GM21723 (cell line): ENCODE data around the gene MEDAG.
"Not testable (repeated sequence)": the region's sequence is repeated elsewhere in the genome, so short reads cannot be mapped to it uniquely, and the experiment has no call there.

Experiments used
- ATAC-seq: cut with Tn5 transposase; IDR thresholded peaks from one replicate; pipeline ENCODE4 v1.9.1; 2021; ENCODE audit warnings: mild to moderate bottlenecking, moderate library complexity; ENCODE audit not compliant: unreplicated experiment

MEDAG gene

GRCh38 chr13:30906411-30907051 is 460 bp downstream of the MEDAG start:
- no peak for ATAC-seq

GRCh38 chr13:30907121-30907861 is 1.2 kb downstream of the MEDAG start:
- ATAC-seq, result no peak

- no peak for ATAC-seq
Measured at GRCh38 chr13:30908416-30908980, 2.4 kb downstream of the MEDAG start.

GRCh38 chr13:30910676-30911075 is 4.6 kb downstream of the MEDAG start:
- ATAC-seq, result no peak

- ATAC-seq, result no peak
Measured at GRCh38 chr13:30915691-30916541, 9.8 kb downstream of the MEDAG start.

GRCh38 chr13:30916991-30917390 is 10.9 kb downstream of the MEDAG start:
- ATAC-seq, result no peak

- ATAC-seq, result no peak
Measured at GRCh38 chr13:30918662-30919405, 12.8 kb downstream of the MEDAG start.

GRCh38 chr13:30920162-30920909 is 14.3 kb downstream of the MEDAG start:
- no peak for ATAC-seq

GRCh38 chr13:30923418-30923817 is 17.3 kb downstream of the MEDAG start:
- no peak for ATAC-seq

- ATAC-seq, result no peak
Measured at GRCh38 chr13:30924721-30925120, 18.6 kb downstream of the MEDAG start.

- no peak for ATAC-seq
Measured at GRCh38 chr13:30925429-30925828, 19.4 kb downstream of the MEDAG start.

GRCh38 chr13:30926781-30927180 is 20.7 kb downstream of the MEDAG start:
- ATAC-seq, result no peak

- ATAC-seq, result not testable (repeated sequence)
Measured at GRCh38 chr13:30927188-30927587, 21.1 kb downstream of the MEDAG start.

- no peak for ATAC-seq
Measured at GRCh38 chr13:30927595-30927994, 21.5 kb downstream of the MEDAG start.

GRCh38 chr13:30928978-30929377 is 22.9 kb downstream of the MEDAG start:
- ATAC-seq, result no peak

- ATAC-seq, result no peak
Measured at GRCh38 chr13:30932481-30933353, 26.6 kb downstream of the MEDAG start, which contains the start of gene TEX26. TSS of gene TEX26 (plus strand) at chr13:30932656. CDS start at chr13:30932716, 60 bp downstream.

- no peak for ATAC-seq
Measured at GRCh38 chr13:30933354-30933670, 27.2 kb downstream of the MEDAG start.

GRCh38 chr13:30934381-30934780 is 28.3 kb downstream of the MEDAG start:
- ATAC-seq, result no peak

- ATAC-seq, result no peak
Measured at GRCh38 chr13:30934803-30935202, 28.7 kb downstream of the MEDAG start.
